Superior temporal gyrus (tissue), 1 donor: Measurements from ENCODE around the gene B3GNT8.
"Not testable (repeated sequence)": the region's sequence is repeated elsewhere in the genome, so short reads cannot be mapped to it uniquely, and the experiment has no call there.

Source experiments
- DNase-seq: peaks from one replicate; pipeline ENCODE4 v3.0.0-alpha.2; 2016; ENCODE audit errors: extremely low spot score

The B3GNT8 gene, protein sequence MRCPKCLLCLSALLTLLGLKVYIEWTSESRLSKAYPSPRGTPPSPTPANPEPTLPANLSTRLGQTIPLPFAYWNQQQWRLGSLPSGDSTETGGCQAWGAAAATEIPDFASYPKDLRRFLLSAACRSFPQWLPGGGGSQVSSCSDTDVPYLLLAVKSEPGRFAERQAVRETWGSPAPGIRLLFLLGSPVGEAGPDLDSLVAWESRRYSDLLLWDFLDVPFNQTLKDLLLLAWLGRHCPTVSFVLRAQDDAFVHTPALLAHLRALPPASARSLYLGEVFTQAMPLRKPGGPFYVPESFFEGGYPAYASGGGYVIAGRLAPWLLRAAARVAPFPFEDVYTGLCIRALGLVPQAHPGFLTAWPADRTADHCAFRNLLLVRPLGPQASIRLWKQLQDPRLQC

DNA sequence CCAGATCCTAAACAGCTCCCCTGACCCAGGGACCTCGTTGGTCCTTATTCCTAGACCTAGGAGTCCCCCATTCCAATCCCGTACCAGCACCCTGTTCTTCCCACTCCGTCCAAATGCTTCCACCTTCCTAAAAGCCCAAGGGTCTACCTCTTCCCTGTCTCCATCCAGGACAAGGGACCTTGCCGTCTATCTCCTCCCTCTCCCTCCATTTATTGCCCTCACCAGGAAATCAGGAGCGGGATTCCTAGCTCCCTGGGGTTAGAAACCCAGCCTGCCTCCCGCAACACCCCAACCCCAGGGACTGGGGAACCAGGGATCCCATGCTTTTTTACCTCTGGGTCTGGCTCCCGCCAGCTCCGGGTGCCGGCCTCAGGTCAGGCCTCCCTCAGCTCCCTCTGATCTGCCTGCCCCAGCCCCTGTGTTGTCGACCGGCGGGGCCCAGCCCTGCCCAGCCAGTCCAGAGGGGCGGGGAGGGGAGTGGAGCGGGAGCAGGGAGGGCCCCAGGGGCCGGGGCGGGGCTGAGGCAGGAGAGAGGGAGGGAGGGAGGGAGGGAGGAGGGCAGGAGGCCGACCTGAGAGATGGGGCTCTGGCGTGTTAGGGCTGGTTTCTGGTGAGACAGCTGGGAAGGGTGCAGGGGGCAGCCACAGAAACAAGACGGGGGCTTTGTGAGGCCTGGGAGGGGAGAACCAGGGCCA is at the start of gene B3GNT8:
Gene B3GNT8, minus strand, starts transcription at position 423 of the 695 bp plus-strand sequence. CDS start 596 bp downstream, outside the sequence.
- DNase-seq: no peak

DNA sequence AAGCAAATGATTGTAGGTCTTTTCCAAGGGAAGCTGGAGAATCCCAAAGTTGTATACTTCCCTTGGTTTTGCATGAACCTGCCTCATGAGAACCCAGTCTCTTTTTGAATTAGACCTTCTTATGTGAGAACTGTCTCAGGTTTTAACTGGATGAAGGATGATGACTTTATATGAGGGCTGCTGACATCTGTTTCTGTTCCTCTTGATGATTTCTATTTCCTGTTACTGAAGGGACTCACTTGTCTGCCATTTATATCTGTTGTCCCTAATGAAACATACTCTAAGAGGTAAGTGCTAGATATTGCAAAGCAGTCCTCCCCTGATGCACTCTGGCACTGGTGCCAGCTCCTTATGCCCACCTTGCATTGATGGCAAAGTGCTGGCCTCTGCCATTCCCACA is 49.4 kb upstream of the B3GNT8 start:
- no peak for DNase-seq

DNA sequence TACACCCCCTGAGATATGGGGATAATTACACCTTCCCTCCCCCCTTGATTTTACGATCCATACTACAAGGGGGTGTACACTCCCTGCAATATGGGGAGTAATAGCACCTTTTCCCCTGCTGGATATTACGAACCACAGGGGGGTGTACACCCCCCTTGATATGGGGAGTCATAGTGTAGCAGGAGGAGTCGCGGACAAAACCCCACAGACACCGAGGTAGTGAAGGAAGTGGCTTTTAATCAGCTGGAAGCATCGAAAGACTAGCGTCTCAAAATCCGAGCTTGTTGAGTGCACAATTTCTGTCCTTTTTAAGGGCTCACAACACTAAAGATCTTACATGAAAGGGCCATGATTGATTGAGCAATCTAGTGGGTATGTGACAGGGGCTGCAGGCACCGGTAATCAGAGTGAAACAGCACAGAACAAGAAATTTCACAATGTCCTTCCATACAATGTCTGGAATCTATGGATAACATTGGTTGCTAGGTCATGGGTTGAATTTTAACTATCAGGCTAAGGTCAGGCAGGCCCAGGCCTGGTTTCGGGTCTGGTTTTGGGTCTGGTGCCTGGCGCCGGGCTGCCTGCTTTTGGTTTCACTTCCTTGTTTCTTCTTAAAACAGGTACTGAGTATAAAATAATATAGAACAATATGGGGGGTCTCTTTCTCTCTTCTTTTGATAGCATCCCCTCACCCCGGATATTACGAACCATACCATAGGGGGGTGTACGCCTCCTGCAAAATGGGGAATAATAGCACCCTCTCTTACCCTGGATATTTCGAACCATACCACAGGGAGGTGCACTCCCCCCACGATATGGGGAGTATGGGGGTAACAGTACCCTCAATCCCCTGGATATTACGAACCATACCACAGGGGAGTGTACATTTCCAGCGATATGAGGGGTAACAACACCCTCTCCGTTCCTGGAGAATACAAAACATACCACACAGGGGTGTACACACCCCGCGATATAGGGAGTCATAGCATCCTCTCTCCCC is 36.4 kb upstream of the B3GNT8 start:
- DNase-seq: not testable (repeated sequence)

DNA sequence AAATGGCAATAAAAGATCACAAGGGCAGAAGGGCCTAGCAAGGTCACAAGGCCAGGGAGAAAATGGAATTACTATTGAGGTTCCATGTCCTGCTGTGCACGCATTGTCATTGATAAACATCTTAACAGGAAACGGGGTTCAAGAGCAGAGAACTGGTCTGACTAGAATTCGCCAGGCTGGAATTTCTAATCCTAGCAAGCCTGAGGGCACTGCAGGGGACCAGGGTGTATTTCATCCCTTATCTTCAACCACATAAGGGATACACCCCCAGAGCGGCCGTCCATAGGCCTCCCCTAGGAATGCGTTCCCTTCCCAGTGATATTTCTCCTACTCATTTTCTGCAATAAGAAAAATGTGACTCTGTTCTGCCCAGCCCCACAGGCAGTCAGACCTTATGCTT is 35.3 kb upstream of the B3GNT8 start:
- no peak for DNase-seq

DNA sequence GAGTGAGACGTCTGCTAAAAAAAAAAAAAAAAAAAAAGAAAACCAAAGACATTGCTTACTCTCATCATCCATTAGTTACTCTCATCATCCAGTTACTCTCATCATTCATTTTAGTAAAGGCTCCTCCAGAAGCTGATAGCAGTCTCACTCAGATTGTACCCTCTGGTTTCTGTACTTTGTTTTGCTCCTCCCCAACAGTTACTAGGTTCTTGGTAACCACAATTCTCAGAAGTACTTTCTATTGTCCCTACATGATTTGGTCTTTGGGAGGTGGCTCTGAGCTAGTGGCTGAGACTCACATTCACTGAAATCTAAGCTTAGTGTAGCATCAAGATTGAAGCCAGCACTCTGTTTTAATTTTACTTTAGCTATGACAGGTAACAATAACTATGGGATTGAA is 30.1 kb upstream of the B3GNT8 start:
- no peak for DNase-seq

DNA sequence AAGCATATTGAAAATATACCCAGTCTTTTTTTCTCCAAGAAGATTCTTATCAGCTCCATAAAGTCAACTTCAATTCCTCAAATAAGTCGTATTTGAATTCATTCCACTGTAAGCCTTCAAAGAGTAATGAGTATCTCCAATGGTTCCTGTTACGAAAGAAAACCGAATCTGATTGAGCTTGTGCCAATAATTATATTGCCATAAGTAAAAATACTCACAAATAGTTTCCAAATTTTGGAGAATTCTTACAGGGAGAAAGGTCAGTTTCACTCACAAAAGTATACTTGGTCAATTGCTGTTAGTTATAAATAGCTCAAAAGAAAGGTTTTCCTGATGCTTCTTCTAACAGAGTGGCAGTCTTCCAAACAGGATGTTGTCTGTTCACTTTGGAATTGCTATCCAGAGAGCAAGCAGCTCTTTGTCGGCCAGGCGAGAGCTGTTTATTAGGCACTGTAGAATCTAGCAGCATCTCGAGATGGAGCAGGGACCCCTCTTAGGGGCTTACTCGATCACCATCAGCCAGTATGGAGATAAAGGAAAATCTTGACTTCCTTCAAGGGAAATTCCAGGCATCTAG is 29.3 kb upstream of the B3GNT8 start:
- DNase-seq: no peak

DNA sequence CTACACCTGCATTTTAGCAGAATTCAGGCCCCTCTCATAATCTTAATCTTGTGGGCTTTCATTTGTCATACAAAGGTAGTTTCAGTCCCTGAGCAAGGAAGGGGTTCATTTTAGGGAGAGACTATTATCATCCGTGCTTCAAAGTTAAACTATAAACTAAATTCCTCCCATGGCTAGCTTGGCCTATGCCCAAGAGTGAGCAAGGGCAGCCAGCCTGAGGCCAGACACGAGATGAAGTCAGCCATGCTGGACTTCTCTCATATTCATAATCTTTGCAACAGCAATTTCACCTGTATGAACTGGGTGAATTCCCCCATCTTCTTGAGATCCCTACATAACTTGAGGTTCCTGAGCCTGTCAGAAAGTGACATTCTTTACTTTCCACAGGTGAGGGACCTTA is 28.8 kb upstream of the B3GNT8 start:
- DNase-seq: no peak

DNA sequence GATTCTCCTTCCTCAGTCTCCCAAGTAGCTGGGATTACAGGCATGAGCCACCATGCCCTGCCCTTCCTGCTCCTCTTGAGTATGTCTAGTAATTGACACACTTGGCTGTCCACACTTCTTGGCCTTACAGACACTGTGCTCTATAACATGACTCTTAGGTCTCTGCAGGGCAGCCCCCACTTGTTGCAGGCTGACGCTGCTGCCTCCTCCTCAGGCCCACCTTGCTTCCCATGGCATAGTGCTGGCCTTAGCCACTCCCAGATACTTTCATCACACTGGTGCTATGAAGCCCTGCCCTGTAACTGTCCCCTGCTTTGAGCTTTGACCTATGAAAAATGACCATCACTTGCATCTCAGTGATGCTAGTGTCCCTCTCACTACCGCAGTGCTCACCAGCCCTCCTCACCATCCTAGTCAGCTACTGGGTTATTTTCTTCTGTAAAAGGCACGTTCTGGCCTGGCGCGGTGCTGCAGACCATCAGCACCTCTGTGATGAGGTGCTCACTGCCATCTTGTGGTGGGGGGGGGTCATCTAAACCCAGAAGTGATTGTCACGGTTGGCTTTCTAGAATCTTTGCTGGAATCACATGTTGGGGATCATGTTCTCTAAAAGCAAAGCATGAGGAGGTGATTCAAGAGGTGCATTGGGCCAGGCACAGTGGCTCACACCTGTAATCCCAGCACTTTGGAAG is 25.6 kb upstream of the B3GNT8 start:
- DNase-seq: no peak

DNA sequence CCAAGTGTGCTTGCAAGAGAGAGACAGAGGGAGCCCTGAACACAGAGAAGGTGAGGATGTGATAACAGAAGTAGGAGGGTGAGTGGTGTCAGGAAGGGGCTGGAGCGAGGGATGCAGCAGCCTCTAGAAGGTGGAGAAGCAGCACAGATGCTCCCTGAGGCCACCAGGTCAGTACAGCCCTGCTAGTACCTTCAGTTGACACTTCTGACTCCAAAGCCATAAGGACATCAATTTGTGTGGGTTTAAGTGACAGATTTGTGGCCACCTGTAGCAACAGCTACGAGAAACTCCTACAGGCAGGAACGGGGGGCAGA is 22.6 kb upstream of the B3GNT8 start:
- DNase-seq: no peak

DNA sequence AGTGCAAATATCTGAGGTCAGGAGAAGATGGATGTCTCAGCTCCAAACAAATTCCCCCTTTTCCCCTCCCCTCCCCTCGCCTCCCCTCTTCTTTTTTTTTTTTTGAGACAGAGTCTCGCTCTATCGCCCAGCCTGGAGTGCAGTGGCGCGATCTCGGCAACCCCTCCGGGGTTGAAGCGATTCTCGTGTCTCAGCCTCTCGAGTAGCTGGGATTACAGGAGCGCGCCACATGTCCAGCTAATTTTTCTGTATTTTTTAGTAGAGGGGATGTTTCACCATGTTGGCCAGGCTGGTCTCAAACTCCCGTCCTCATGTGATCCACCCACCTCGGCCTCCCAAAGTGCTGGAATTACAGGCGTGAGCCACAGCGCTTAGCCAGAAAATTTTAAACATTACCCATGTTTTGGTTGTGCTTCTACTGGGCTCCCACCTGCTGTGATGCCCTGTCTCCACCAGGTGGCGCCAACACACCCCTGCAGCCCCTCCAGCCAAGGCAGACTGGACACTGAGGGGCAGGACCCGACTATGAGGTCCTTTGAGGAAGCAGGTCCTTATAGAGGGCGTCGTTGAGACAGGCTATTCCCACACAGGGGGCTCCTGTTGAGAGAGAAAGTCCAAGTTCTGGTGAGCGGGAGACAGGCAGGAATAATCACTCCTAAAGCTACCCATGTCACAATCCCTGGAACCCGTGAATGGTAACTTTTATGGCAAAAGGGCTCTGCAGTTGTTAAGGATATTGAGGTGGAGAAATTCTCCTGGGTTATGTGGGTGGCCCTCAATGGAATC is 22.1 kb upstream of the B3GNT8 start:
- peak; percentile 68 for DNase-seq

DNA sequence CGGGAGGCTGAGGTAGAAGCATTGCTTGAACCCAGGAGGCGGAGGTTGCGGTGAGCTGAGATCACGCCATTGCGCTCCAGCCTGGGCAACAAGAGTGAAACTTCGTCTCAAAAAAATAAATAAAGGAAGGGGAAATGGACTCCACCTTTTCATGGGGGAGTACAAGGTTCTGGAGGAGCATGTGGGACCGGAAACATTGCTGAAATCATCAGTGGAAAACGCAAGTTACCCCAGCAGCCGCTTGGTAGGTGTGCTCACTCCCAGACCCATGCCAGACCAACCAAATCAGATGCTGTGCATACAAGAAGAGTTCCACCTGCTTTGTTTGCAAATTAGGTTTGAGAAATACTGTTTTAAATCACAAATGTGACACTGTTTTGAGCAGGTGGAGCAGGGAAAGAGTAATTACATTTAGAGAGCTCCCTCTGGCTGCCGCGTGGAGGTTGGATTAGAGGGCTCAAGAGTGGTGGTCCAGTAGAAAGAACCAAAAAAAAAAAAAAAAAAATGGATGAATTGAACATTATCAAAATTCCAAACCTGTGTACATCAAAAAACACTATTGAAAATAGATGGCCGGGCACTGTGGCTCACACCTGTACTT is 20.7 kb upstream of the B3GNT8 start:
- DNase-seq: no peak

DNA sequence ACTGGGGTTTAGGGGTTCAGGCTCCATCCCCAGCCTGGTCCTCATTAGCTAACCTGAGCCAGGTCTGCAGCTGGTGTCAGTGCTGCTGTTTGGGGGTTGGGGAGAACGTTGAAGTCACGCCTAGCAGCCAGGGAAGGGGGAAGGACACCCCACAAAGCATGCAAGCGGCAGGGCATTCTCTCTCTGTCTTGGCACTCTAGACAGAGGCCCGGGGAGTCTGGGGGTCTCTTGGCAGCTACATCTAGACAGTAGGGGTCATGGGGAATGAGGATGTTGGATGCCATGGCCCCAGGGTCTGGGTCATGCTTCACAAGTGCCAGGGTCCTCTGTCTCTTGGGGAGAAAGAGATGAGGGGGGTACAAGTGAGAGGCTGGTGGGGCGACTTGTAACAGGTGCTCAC is 18.4 kb upstream of the B3GNT8 start:
- DNase-seq: no peak

DNA sequence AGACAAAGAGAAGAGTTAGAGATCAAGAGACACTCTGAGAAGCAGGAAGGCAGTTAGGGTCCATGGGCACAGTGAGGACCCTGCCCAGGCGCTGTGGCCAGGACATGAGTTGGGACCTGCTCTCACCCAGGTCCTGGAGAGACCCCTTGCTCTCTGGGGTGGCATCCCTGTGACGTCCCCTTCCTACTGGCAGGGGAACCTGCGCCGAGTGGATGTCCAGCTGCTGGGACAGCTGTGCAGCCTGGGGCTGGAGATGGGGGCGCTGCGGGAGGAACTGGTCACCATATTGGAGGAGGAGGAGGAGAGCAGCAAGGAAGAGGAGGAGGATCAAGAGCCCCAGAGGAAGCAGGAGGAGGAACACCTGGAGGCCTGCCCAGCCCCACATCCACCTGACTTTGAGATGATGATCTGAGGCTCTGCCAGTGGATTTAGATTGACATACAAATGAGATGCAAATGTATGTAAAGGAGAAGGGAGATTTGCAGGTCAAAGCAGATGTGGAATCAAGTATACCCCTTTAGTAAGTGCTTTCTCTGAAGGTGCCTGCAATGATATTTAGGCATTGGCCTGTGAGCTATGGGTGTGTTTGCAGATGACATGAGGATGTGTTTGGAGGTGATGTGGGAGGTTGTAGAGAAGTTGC is 16.8 kb upstream of the B3GNT8 start:
- DNase-seq: no peak

DNA sequence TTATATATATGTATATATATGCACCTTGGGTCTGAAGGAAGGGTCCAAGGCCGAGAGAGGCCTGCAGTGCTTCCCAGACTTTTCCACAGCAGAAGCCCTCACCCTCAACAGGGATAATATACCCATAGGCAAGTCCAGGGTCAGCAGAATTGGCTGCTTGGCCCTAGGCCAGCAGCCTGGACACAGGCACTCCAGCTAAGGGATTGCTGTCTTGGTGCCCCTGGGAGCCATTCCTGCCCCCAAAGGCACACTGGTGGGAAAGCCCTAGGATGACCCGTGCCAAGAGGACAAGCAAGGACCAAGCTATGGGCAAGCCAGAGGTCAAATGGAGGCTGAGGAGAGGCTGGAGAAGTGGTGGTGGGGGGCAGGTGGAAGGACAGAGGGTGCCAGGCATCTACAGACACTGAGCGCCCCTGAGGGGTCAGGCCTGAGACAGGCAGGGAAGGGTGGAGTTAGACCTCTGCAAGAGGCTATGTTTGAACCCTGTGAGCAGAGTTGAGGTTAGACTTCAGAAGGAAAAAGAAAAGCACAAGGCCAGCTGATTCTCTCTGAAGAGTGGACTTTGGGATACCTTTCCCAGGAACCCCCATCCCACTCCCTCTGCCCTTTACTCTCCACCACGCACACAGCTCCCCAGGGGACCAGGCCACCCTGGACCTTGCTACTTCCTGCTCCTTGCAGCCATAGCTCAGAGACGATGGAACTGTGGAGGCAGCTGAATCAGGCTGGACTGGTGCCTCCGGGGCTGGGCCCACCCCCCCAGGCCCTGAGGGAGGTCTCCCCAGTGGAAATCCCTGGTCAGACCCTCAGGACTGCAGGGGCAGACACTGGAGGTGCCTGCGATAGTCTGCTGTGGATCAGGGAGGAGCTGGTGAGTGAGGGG is 15.5 kb upstream of the B3GNT8 start, which contains the start of gene ERICH4:
Gene ERICH4, plus strand, starts transcription at position 684 of the 883 bp plus-strand sequence. Its CDS starts 14 bp downstream, at position 698.
- DNase-seq: no peak

DNA sequence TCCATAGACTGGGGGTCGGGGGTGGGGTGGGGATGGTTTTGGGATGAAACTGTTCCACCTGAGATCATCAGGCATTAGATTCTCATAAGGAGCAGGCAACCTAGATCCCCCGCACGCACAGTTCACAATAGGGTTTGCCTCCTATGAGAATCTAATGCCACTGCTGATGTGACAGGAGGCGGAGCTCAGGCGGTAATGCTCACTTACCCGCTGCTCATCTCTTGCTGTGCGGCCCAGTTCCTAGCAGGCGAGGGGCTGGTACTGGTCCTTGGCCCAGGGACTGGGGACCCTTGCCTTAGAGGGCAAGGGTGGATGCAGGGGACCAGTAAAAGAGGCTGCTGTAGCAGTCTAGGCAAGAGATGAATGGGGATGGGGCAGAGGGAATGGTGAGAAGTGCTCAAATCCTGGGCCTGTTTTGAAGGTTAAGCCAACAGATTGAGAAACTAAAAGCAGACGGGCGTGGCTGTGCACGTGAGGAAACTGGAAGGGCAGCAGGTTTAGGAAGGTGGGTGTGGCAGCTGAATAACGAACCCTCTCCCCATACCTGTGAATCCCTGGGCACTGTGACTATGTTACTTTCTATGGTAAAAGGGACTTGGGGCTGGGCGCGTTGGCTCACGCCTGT is 14.3 kb upstream of the B3GNT8 start:
- no peak for DNase-seq

DNA sequence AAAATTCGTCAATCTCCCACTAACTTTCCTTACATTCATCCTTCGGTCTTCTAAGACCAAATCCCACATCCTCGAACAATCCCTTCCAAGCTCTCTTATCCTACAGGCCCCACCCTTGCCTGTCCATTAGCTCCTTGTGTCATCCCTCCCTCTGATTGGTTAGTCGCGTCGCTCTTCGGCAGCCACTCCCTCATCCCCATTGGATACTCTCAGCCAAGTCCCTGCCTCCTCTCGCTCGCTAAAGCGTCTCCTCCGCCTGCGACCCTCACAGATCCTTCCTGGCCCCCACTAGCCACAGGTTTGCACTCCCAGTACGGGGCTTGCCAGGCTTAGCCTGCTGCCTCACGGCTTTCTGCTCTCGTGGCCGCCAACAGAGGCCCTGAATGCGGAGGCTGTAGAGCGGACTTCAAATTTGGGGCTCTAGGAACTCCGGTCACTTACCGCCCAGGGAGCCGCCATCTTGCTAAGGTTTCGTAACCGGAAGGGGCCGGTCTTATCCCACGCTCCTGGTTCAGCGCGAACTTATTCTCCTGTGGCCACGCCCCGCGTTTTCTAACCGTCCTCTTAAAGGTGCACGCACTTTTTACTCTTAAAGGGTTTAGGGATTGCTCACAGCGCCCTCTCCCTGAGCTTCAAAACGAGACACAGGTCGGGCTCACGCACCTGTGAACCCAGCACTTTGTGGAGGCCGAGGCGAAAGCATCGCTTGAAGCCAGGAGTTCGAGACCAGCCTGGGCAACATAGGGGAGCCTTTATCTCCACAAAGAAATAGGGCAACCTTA is 12.5 kb upstream of the B3GNT8 start, which contains the start of gene DMAC2:
Gene DMAC2, minus strand, starts transcription at position 472 of the 782 bp plus-strand sequence. Its CDS starts 13 bp downstream, at position 459.
- peak; percentile 98 for DNase-seq
